Naive thymus-derived CD8-positive, alpha-beta T cell (primary cell): Measurements from ENCODE around the gene BCL7B. TPM values are rescaled to one million over a fixed set of nuclear protein-coding genes. Genes with fewer than 3 reads are reported as not detected.
"Not testable (repeated sequence)": the region's sequence is repeated elsewhere in the genome, so short reads cannot be mapped to it uniquely, and the experiment has no call there.

Source experiments
- ATAC-seq, 2 donors: fragments of 150-1000 bp; cut with Tn5 transposase in 1 of 2; sonication (Bioruptor Pico), chemical (Tn5 transposase) in 1 of 2; 1 replicate in 1 of 2; 2 replicates in 1 of 2; pipeline ENCODE4 v1.10.0; 2021; ENCODE audit warnings: mild to moderate bottlenecking in 2 of 2, moderate library complexity in 2 of 2
- POLR2A ChIA-PET: fragments of 350-600 bp; sonication (Branson Sonifier 250); formaldehyde crosslinking; loops from one replicate; lab custom pipeline; 2021; ENCODE audit warnings: antibody characterized with exemption; lab: Charles Lee
- DNase-seq, 10 donors: peaks; one replicate each; pipeline versions ENCODE4 v3.0.0 to v3.0.0-alpha.2; 2020 to 2022
- H3K27ac Mint-ChIP-seq, 10 donors: one replicate each; pipeline ENCODE4 v1.8.0; 2020 to 2022; ENCODE audit warnings: mild to moderate bottlenecking in 10 of 10, mixed read lengths in 10 of 10, moderate library complexity in 4 of 10, inconsistent platforms in 1 of 10
- H3K27me3 Mint-ChIP-seq, 5 donors: one replicate each; pipeline ENCODE4 v1.8.0; 2021 to 2022; ENCODE audit warnings: mixed read lengths in 5 of 5
- H3K36me3 Mint-ChIP-seq, 3 donors: one replicate each; pipeline ENCODE4 v1.8.0; 2020 to 2022; ENCODE audit warnings: mixed read lengths in 3 of 3, mild to moderate bottlenecking in 2 of 3, inconsistent platforms in 1 of 3
- H3K4me1 Mint-ChIP-seq, 4 donors: one replicate each; pipeline ENCODE4 v1.8.0; 2021 to 2022; ENCODE audit warnings: mixed read lengths in 4 of 4
- H3K4me3 Mint-ChIP-seq, 10 donors: one replicate each; pipeline ENCODE4 v1.8.0; 2020 to 2022; ENCODE audit warnings: mild to moderate bottlenecking in 10 of 10, mixed read lengths in 10 of 10, moderate library complexity in 6 of 10, inconsistent platforms in 1 of 10
- H3K9me3 Mint-ChIP-seq, 9 donors: one replicate each; pipeline ENCODE4 v1.8.0; 2020 to 2022; ENCODE audit warnings: mixed read lengths in 9 of 9, mild to moderate bottlenecking in 3 of 9, inconsistent platforms in 1 of 9, moderate library complexity in 1 of 9
- polyA plus RNA-seq, 3 donors: library from polyadenylated mRNA; unstranded; fragments of 300-500 nt; fragmentation: Illumina TruSeq; gene quantifications; one replicate each; pipeline ENCODE4 v1.2.3, GENCODE V29; 2021
- total RNA-seq, 8 experiments: library from RNA in 2 of 8; stranded (reverse) in 2 of 8; gene quantifications; one replicate each; pipeline ENCODE4 v1.2.3 and lab custom pipeline; 2021 to 2026

BCL7B gene
- total and polyA plus RNA-seq, 5 experiments from 2014 or later: 59.5 to 96.3 (median 76.6) TPM

- peak overlapping the region in 1 of 10 donors; percentile 18 for H3K4me3 Mint-ChIP-seq
- no peaks in the 10 kb centered on the region for H3K27me3 Mint-ChIP-seq
These were observed 45.3 kb downstream of the BCL7B start for GRCh38 chr7:73512018-73512780.

GRCh38 chr7:73509463-73509862 lies 48.0 kb downstream of the BCL7B start:
- no peaks in the 10 kb centered on the region for H3K9me3 Mint-ChIP-seq
- no peak overlapping the region for H3K27ac Mint-ChIP-seq
- DNase-seq: no peak
- peaks cover 14 to 40% (median 25%) of the 10 kb centered on the region in 4 donors for H3K4me1 Mint-ChIP-seq
- peaks cover 0 to 91% (median 12%) of the 10 kb centered on the region in 3 donors for H3K36me3 Mint-ChIP-seq
- no peak for ATAC-seq
- no peak overlapping the region for H3K4me3 Mint-ChIP-seq
- no peaks in the 10 kb centered on the region for H3K27me3 Mint-ChIP-seq
- POLR2A ChIA-PET: interaction anchor here (1.5 kb wide), 1 partner anchor 69 kb away, joined by 3 read pairs; the partner anchor contains the start of gene TBL2

More at GRCh38 chr7:73512018-73512780, 45.3 kb downstream of the BCL7B start:
- peaks cover 8 to 42% (median 35%) of the 10 kb centered on the region in 4 donors for H3K4me1 Mint-ChIP-seq
- DNase-seq (no peak), ATAC-seq (no peak)
- peaks cover 0 to 90% (median 9%) of the 10 kb centered on the region in 3 donors for H3K36me3 Mint-ChIP-seq
- H3K9me3 Mint-ChIP-seq: no peaks in the 10 kb centered on the region
- H3K27ac Mint-ChIP-seq: peak overlapping the region in 2 of 10 donors; percentile 10 to 20
- POLR2A ChIA-PET: interaction anchor here (0.6 to 1.6 kb wide), 2 partner anchors 10 to 16 kb away, joined by 4 to 5 read pairs; partner anchors contain the start of gene BAZ1B

- H3K27me3 Mint-ChIP-seq: no peaks in the 10 kb centered on the region
- POLR2A ChIA-PET: no interaction called here
- H3K27ac Mint-ChIP-seq: no peak overlapping the region
- H3K9me3 Mint-ChIP-seq: no peaks in the 10 kb centered on the region
- DNase-seq: no peak
- no peak overlapping the region for H3K4me3 Mint-ChIP-seq
- no peak for ATAC-seq
- peaks cover 0 to 93% (median 15%) of the 10 kb centered on the region in 3 donors for H3K36me3 Mint-ChIP-seq
- peaks cover 13 to 31% (median 20%) of the 10 kb centered on the region in 4 donors for H3K4me1 Mint-ChIP-seq
These were observed 49.9 kb downstream of the BCL7B start for GRCh38 chr7:73507556-73507955.

- Mint-ChIP-seq H3K4me1 (peaks cover 7 to 29% (median 19%) of the 10 kb centered on the region in 4 donors), H3K9me3 (no peaks in the 10 kb centered on the region), H3K27ac (peak overlapping the region in 6 of 10 donors; percentile 2 to 85 (median 17)), H3K27me3 (no peaks in the 10 kb centered on the region), H3K36me3 (peaks cover 0 to 95% (median 15%) of the 10 kb centered on the region in 3 donors), H3K4me3 (no peak overlapping the region)
- ATAC-seq (no peak), DNase-seq (no peak)
- POLR2A ChIA-PET: interaction anchor here (0.9 kb wide), 1 partner anchor 17 kb away, joined by 3 read pairs; the partner anchor contains the start of gene BAZ1B
These were observed 52.6 kb downstream of the BCL7B start for GRCh38 chr7:73504920-73505319.

GRCh38 chr7:73504017-73504416 lies 53.5 kb downstream of the BCL7B start:
- no peaks in the 10 kb centered on the region for H3K27me3 Mint-ChIP-seq
- H3K27ac Mint-ChIP-seq: peak overlapping the region in 3 of 10 donors; percentile 12 to 51 (median 38)
- POLR2A ChIA-PET: interaction anchor here (0.6 kb wide), 1 partner anchor 83 kb away, joined by 3 read pairs; no protein-coding TSS in a partner anchor
- no peaks in the 10 kb centered on the region for H3K9me3 Mint-ChIP-seq
- no peak overlapping the region for H3K4me3 Mint-ChIP-seq
- peaks cover 5 to 32% (median 20%) of the 10 kb centered on the region in 4 donors for H3K4me1 Mint-ChIP-seq
- peaks cover 0 to 95% (median 15%) of the 10 kb centered on the region in 3 donors for H3K36me3 Mint-ChIP-seq
- DNase-seq: no peak
- no peak for ATAC-seq

- Mint-ChIP-seq H3K27ac (peak overlapping the region in 1 of 10 donors; percentile 24), H3K36me3 (peaks cover 0 to 92% (median 15%) of the 10 kb centered on the region in 3 donors), H3K4me1 (peaks cover 3 to 32% (median 21%) of the 10 kb centered on the region in 4 donors), H3K27me3 (no peaks in the 10 kb centered on the region), H3K9me3 (no peaks in the 10 kb centered on the region), H3K4me3 (no peak overlapping the region)
- DNase-seq: no peak
- no peak for ATAC-seq
- POLR2A ChIA-PET: interaction anchor here (0.6 kb wide), 1 partner anchor 83 kb away, joined by 3 read pairs; no protein-coding TSS in a partner anchor
These were observed 54.3 kb downstream of the BCL7B start for GRCh38 chr7:73503229-73503628.

- Mint-ChIP-seq H3K9me3 (no peaks in the 10 kb centered on the region), H3K4me1 (peaks cover 3 to 31% (median 14%) of the 10 kb centered on the region in 4 donors), H3K27ac (peak overlapping the region in 1 of 10 donors; percentile 67), H3K4me3 (no peak overlapping the region), H3K36me3 (peaks cover 6 to 96% (median 41%) of the 10 kb centered on the region in 3 donors), H3K27me3 (no peaks in the 10 kb centered on the region)
- POLR2A ChIA-PET: interaction anchor here (0.7 kb wide), 1 partner anchor 16 kb away, joined by 4 read pairs; no protein-coding TSS in a partner anchor
- no peak for ATAC-seq
- no peak for DNase-seq
These were observed 60.9 kb downstream of the BCL7B start for GRCh38 chr7:73496626-73497025.

- H3K27me3 Mint-ChIP-seq, ATAC-seq, H3K9me3 Mint-ChIP-seq, DNase-seq, H3K4me3 Mint-ChIP-seq: not testable (repeated sequence)
- H3K4me1 Mint-ChIP-seq: peaks cover 3 to 25% (median 11%) of the 10 kb centered on the region in 4 donors
- POLR2A ChIA-PET: interaction anchor here (0.5 kb wide), 1 partner anchor 30 kb away, joined by 4 read pairs; no protein-coding TSS in a partner anchor
- H3K36me3 Mint-ChIP-seq: peaks cover 6 to 92% (median 38%) of the 10 kb centered on the region in 3 donors
- H3K27ac Mint-ChIP-seq: peak overlapping the region in 1 of 10 donors; percentile 63
These were observed 62.0 kb downstream of the BCL7B start for GRCh38 chr7:73495507-73495906.

GRCh38 chr7:73489976-73490375 lies 67.5 kb downstream of the BCL7B start:
- Mint-ChIP-seq H3K36me3 (peaks cover 0 to 90% (median 18%) of the 10 kb centered on the region in 3 donors), H3K27ac (peak overlapping the region in 1 of 10 donors; percentile 59), H3K4me1 (peaks cover 3 to 12% (median 7%) of the 10 kb centered on the region in 4 donors), H3K9me3 (no peaks in the 10 kb centered on the region), H3K27me3 (no peaks in the 10 kb centered on the region), H3K4me3 (no peak overlapping the region)
- ATAC-seq (no peak), DNase-seq (no peak)
- POLR2A ChIA-PET: no interaction called here

- Mint-ChIP-seq H3K4me1 (peaks cover 4 to 13% (median 8%) of the 10 kb centered on the region in 4 donors), H3K4me3 (no peak overlapping the region), H3K9me3 (no peaks in the 10 kb centered on the region), H3K27me3 (no peaks in the 10 kb centered on the region), H3K27ac (peak overlapping the region in 6 of 10 donors; percentile 3 to 69 (median 54)), H3K36me3 (peaks cover 0 to 87% (median 6%) of the 10 kb centered on the region in 3 donors)
- DNase-seq (no peak), ATAC-seq (no peak)
- POLR2A ChIA-PET: interaction anchor here (0.6 kb wide), 1 partner anchor 44 kb away, joined by 3 read pairs; no protein-coding TSS in a partner anchor
These were observed 70.0 kb downstream of the BCL7B start for GRCh38 chr7:73487486-73487885.
